GM12872 (cell line): ENCODE results near the gene ATRAID.

ENCODE experiments used
- TF ChIP-seq, protein P1 (sequence below): IDR thresholded peaks from 3 replicates; pipeline ENCODE4 v1.5.1; 2011; ENCODE audit warnings: low read depth, mild to moderate bottlenecking, low read length, moderate library complexity; ENCODE audit not compliant: insufficient read depth

ATRAID gene, protein sequence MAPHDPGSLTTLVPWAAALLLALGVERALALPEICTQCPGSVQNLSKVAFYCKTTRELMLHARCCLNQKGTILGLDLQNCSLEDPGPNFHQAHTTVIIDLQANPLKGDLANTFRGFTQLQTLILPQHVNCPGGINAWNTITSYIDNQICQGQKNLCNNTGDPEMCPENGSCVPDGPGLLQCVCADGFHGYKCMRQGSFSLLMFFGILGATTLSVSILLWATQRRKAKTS

DNA sequence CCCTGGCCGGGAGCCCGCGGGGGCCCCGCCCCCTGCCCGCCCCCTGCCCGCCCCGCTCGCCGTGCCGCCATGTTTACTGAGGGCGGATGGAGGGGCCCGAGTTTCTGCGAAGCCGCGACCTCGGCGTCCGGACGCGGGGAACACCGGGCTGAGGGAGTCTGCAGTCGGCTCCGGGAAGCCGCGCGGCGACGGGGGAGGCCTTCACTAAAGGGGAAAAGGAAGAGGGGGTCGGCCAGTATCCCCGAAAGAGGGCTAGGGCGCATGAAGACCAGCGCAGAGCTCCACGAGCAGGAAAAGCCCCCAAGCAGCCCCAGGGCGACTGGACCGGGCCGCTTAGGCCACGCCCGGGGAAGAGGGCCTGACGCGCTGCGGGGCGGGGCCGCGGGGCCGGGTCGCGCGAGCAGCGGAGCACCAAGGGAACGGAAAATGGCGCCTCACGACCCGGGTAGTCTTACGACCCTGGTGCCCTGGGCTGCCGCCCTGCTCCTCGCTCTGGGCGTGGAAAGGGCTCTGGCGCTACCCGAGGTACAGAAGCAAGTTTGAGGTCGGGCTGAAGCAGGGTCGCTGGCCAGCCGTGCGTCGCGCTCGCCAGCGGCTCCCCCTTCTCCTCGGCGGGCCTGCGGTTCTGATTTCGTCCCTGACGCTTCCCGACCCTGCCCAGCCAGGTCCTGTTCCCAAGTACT lies at the start of gene ATRAID, which contains the start of gene SLC5A6:
ATRAID (plus strand) TSS at position 99 of the 683 bp plus-strand sequence; CDS start at position 427, 328 bp downstream.
SLC5A6 (minus strand) TSS at position 326 of the 683 bp plus-strand sequence. CDS start 4,618 bp downstream, outside the sequence.
- TF ChIP-seq, protein P1, sequence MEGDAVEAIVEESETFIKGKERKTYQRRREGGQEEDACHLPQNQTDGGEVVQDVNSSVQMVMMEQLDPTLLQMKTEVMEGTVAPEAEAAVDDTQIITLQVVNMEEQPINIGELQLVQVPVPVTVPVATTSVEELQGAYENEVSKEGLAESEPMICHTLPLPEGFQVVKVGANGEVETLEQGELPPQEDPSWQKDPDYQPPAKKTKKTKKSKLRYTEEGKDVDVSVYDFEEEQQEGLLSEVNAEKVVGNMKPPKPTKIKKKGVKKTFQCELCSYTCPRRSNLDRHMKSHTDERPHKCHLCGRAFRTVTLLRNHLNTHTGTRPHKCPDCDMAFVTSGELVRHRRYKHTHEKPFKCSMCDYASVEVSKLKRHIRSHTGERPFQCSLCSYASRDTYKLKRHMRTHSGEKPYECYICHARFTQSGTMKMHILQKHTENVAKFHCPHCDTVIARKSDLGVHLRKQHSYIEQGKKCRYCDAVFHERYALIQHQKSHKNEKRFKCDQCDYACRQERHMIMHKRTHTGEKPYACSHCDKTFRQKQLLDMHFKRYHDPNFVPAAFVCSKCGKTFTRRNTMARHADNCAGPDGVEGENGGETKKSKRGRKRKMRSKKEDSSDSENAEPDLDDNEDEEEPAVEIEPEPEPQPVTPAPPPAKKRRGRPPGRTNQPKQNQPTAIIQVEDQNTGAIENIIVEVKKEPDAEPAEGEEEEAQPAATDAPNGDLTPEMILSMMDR: no peak

DNA sequence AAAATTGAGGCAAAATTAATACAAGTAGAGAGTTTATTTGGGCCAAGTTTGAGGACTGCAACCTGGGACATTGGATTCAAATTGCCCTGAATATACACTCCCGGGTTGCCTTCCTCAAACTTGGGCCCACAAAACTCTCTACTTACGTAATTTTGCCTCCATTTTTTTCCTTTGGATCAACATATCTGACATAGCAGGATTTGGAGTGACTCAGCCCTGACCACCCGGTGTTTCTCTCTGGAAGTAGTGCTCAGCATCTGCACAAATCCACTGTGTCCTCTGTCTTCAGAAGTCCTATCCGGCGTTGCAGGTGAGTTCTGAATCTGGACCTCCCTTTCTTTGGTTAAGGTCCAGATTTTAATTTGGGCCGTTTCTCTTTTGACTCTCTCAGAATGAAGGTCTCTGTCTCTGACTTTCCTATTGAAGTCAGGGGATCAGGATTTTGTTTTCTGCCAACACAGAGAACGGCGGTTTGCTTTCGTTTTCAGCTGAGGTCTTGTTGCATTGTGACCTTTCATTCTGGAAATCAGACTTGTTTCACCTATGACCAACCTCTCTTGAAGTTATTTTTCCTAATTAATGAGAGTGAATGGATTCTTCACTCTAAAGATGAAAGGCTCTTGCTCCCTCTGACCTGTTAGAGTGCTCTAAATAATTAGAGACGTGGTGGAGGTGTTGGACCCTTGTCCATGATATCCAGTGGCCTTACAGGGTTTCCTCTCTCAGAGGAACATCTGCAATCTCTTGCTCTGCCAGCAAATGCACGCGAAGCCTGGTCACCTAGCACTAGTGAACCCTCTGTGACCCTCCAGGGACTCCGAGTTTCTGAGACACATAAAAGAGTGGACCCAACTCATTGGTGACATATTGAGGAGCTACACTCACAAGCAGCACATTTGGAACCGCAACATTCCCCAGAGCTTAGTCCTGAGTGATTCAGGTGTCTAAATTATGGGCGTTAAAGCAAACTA lies 49.4 kb upstream of the ATRAID start:
- TF ChIP-seq, protein P1: no peak

DNA sequence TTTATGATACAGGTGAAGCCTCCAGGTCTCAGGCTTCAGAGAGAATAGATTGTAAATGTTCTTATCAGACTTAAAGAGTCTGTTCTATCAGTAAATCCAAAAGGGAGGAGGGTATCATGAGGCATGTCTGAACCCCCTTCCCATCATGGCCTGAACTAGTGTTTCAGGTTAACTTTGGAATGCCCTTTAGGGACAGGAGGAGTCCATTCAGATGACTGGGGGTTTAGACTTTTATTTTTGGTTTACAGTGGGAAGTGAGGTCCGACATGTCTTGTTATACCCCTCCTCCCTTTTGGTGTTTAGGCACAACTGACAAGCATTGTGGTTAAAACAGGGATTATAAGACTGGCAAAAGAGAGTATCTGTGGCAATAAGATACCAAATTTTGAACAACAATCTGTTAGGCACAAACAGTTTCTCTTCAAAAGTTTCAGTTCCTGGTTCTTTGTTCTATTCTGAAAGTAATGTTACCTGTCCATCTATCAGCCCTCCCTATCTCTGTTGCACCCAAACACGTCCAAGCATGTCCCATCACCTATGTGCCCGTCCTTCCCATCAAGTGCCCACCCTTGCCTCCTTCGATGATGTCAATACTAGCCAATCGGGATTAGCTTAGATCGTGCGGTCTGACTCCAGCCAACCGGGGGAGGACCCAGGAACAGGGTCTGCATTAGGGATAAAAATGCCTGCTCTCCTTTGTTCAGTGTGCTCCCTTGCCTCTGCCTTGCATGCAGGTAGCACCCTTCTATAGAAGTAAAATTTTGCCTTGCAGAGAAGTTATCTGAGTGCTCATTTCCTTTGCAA lies 46.7 kb upstream of the ATRAID start:
- TF ChIP-seq, protein P1: no peak

DNA sequence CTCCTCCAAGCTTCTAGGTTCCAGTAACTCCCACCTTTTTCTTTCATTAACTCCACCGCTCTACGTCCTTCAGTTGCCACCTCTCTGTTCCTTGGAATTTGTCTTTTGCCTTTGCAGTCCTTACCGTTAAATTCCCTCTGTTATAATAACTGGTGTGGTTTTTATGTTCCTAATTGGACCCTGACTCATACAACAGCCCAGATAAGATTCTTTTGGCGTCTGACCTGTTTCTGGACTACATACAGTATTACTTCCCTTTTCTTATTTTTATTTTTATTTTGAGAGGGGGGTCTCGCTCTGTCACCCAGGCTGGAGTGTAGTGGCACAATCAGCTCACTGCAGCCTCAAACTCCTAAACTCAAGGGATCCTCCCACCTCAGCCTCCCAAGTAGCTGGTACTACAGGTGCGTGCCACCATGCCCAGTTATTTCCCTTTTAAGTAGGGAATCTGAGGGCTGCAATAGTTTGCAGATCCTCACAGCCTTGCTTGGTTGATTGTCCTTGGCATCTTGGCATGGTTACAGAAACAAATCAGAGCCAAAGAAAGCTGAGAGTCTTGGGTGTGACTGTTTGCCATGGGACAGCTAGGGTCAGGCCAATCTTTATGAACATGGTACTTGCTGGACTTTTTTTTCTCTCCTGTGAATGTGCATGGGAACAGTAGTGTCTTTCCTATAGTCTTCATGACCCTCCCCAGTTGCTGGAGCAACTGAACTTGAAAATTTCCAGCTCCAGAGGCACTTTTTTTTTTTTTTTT lies 41.1 kb upstream of the ATRAID start:
- TF ChIP-seq, protein P1: no peak

DNA sequence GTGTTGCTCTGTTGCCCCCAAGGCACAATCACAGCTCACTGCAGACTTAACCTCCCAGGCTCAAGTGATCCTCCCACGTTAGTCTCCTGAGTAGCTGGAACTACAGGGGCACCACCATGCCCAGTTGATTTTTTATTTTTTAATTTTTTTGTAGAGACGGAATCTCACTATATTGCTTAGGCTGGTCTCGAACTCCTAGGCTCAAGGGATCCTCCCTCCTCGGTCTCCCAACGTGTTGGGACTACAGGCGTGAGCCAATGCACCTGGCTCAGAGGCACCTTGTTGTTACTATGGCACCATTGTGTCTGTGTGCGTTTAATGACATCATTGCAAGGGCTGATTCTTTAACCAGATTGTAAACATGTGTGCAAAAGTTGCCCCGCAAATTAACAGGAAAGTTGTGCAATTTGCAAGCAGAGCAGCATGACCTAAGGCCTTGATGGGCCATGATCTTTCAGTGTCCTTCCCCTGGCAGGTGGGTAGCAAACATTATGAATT lies 40.4 kb upstream of the ATRAID start:
- TF ChIP-seq, protein P1: no peak

DNA sequence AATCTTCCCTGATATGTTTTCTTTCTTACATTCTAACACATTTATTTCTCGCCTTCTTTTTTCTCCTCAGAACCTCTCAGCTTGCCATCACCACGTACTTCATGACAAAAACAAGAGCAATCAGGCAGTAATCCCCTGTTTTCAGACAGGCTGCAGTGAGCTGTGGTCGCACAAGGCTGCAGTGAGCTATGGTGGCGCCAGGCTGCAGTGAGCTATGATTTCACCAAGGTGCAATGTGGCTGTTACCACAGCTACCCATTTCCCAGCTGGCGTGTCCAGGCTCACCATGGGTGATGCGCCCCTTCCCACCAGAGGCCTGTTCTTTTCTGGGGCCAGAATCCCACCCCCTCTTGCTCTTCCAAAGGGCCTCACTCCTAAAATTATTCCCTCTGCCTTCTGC lies 37.2 kb upstream of the ATRAID start:
- TF ChIP-seq, protein P1: no peak
